SK-N-SH (cell line): ENCODE data around the gene LIN28B. TPM values are rescaled to one million over a fixed set of nuclear protein-coding genes. Genes with fewer than 3 reads are reported as not detected.

Experiments
- CTCF ChIA-PET: fragments of 300-600, 350-600 bp; formaldehyde crosslinking; extraction: SDS; loops from one replicate; lab custom pipeline; 2021; lab: Yijun Ruan, JAX
- POLR2A ChIA-PET: fragments of 350-600 bp; sonication (Branson Sonifier 250); formaldehyde crosslinking; extraction: SDS; loops from one replicate; lab custom pipeline; 2020; ENCODE audit warnings: antibody characterized with exemption, inconsistent platforms; lab: Yijun Ruan, JAX
- DNase-seq: peaks from one replicate; pipeline ENCODE4 v3.0.0; 2012
- H2AFZ ChIP-seq: fragments of 200-600 bp; sonication (generic); 2 replicates; pipeline ENCODE4 v1.8.1; 2016; ENCODE audit warnings: antibody characterized with exemption, mild to moderate bottlenecking, low read depth
- H3F3A ChIP-seq: fragments of 200-600 bp; sonication (generic); replicated peaks from 2 replicates; pipeline ENCODE3; 2016; ENCODE audit warnings: antibody characterized with exemption, mild to moderate bottlenecking; ENCODE audit not compliant: insufficient read depth
- H3K27ac ChIP-seq, 2 experiments: fragments of 200-500 bp in 1 of 2; fragments of 200-600 bp in 1 of 2; sonication (Bioruptor generic) in 1 of 2; sonication (generic), shearing (Covaris generic) in 1 of 2; 2 replicates each; pipeline versions ENCODE4 v1.5.1 to v1.6.1; 2014 to 2016; ENCODE audit warnings: low read depth in 2 of 2, inconsistent platforms in 1 of 2, low read length in 1 of 2, mild to moderate bottlenecking in 1 of 2, mixed read lengths in 1 of 2
- H3K27me3 ChIP-seq: fragments of 200-600 bp; sonication (generic), shearing (Covaris generic); 2 replicates; pipeline ENCODE4 v1.6.1; 2016; ENCODE audit warnings: mixed run types; ENCODE audit not compliant: insufficient read depth
- H3K36me3 ChIP-seq, 2 experiments: fragments of 200-500 bp in 1 of 2; fragments of 200-600 bp in 1 of 2; sonication (Bioruptor generic) in 1 of 2; sonication (generic) in 1 of 2; replicated peaks in 1 of 2; 2 replicates each; pipeline versions ENCODE3 to v1.5.1; 2014 to 2016; ENCODE audit warnings: low read length in 1 of 2, mild to moderate bottlenecking in 1 of 2; ENCODE audit not compliant: insufficient read depth in 2 of 2, control insufficient read depth in 1 of 2
- H3K4me1 ChIP-seq, 2 experiments: fragments of 200-500 bp in 1 of 2; fragments of 200-600 bp in 1 of 2; sonication (Bioruptor generic) in 1 of 2; sonication (generic), shearing (Covaris generic) in 1 of 2; 2 replicates each; pipeline versions ENCODE4 v1.5.1 to v1.6.1; 2014 to 2016; ENCODE audit warnings: low read depth in 1 of 2, low read length in 1 of 2, mixed run types in 1 of 2; ENCODE audit not compliant: insufficient read depth in 2 of 2, control insufficient read depth in 1 of 2
- H3K4me2 ChIP-seq: fragments of 200-600 bp; sonication (generic), shearing (Covaris generic); 2 replicates; pipeline ENCODE4 v1.6.1; 2017; ENCODE audit warnings: mixed run types
- H3K4me3 ChIP-seq, 2 experiments: fragments of 200-500 bp in 1 of 2; fragments of 200-600 bp in 1 of 2; sonication (Bioruptor generic) in 1 of 2; sonication (generic), shearing (Covaris generic) in 1 of 2; 2 replicates each; pipeline versions ENCODE4 v1.5.1 to v1.8.1; 2014 to 2016; ENCODE audit warnings: low read depth in 2 of 2, inconsistent platforms in 1 of 2, low read length in 1 of 2, mild to moderate bottlenecking in 1 of 2, mixed read lengths in 1 of 2, moderate library complexity in 1 of 2
- H3K79me2 ChIP-seq: fragments of 200-600 bp; sonication (generic); 2 replicates; pipeline ENCODE4 v1.8.1; 2017; ENCODE audit warnings: mild to moderate bottlenecking; ENCODE audit not compliant: insufficient read depth
- H3K9ac ChIP-seq: fragments of 200-600 bp; sonication (generic); 2 replicates; pipeline ENCODE4 v1.6.1; 2017; ENCODE audit warnings: mixed run types
- H3K9me2 ChIP-seq: fragments of 200-600 bp; sonication (generic); 2 replicates; pipeline ENCODE4 v1.6.1; 2017; ENCODE audit warnings: mixed run types
- H3K9me3 ChIP-seq: fragments of 200-600 bp; sonication (generic); 2 replicates; pipeline ENCODE4 v1.6.1; 2017; ENCODE audit warnings: mixed run types, mild to moderate bottlenecking, moderate library complexity
- H4K20me1 ChIP-seq: fragments of 200-600 bp; sonication (generic); 2 replicates; pipeline ENCODE4 v1.6.1; 2017; ENCODE audit warnings: mild to moderate bottlenecking, mixed run types; ENCODE audit not compliant: insufficient read depth
- ELF1 ChIP-seq: IDR thresholded peaks from 2 replicates; pipeline ENCODE4 v1.4.0; 2012
- EZH2phosphoT487 ChIP-seq: fragments of 200-600 bp; sonication (generic); IDR thresholded peaks from 2 replicates; pipeline ENCODE4 v1.6.1; 2017; ENCODE audit warnings: low read depth, mixed run types, mild to moderate bottlenecking, antibody characterized with exemption, moderate library complexity, borderline replicate concordance
- GABPA ChIP-seq: IDR thresholded peaks from 2 replicates; pipeline ENCODE4 v1.4.0; 2012; ENCODE audit warnings: low read depth, mild to moderate bottlenecking
- GATA2 ChIP-seq: sonication (generic); formaldehyde crosslinking; IDR thresholded peaks from 2 replicates; pipeline ENCODE4 v1.5.0; 2020; ENCODE audit warnings: mild to moderate bottlenecking, missing genetic modification reagents
- MXI1 ChIP-seq: IDR thresholded peaks from 2 replicates; pipeline ENCODE4 v1.6.1; 2012; ENCODE audit warnings: mild to moderate bottlenecking, low read depth, low read length, improper control_type of control experiment
- NFIC ChIP-seq: IDR thresholded peaks from 2 replicates; pipeline ENCODE4 v1.4.0; 2012; ENCODE audit warnings: borderline replicate concordance
- NRF1 ChIP-seq: IDR thresholded peaks from 2 replicates; pipeline ENCODE4 v1.6.1; 2012; ENCODE audit warnings: low read depth, mild to moderate bottlenecking, low read length
- POLR2AphosphoS5 ChIP-seq: IDR thresholded peaks from 2 replicates; pipeline ENCODE4 v1.6.1; 2012; ENCODE audit warnings: low read depth, low read length
- RXRA ChIP-seq: IDR thresholded peaks from 2 replicates; pipeline ENCODE4 v1.4.0; 2012; ENCODE audit warnings: low read depth, mild to moderate bottlenecking, borderline replicate concordance
- SIN3A ChIP-seq: IDR thresholded peaks from 2 replicates; pipeline ENCODE4 v1.6.1; 2012; ENCODE audit warnings: low read depth, mild to moderate bottlenecking, low read length, moderate library complexity, borderline replicate concordance
- SMC3 ChIP-seq: IDR thresholded peaks from 2 replicates; pipeline ENCODE4 v1.6.1; 2012; ENCODE audit warnings: low read depth, low read length, improper control_type of control experiment
- TAF1 ChIP-seq: IDR thresholded peaks from 2 replicates; pipeline ENCODE4 v1.6.1; 2012; ENCODE audit warnings: low read depth, mild to moderate bottlenecking, low read length, moderate library complexity, borderline replicate concordance
- TEAD4 ChIP-seq: IDR thresholded peaks from 2 replicates; pipeline ENCODE4 v1.4.0; 2012; ENCODE audit warnings: mild to moderate bottlenecking, borderline replicate concordance; ENCODE audit not compliant: insufficient read depth
- YY1 ChIP-seq: IDR thresholded peaks from 2 replicates; pipeline ENCODE4 v1.4.0; 2012; ENCODE audit warnings: low read depth, mild to moderate bottlenecking
- WGBS: methylation state at CpG from one replicate; pipeline ENCODE4 v1.1.6; 2017; ENCODE audit warnings: low lambda C conversion rate; 5-methylcytosine and 5-hydroxymethylcytosine counted together
- polyA plus RNA-seq, 3 experiments: library from polyadenylated mRNA; depleted of rRNA; stranded (reverse); fragments of >200 nt; gene quantifications; 2 replicates each; pipeline ENCODE4 v1.2.3, GENCODE V29; 2012
- TF ChIP-seq, protein P1 (sequence below): fragments of 150-350 bp; IDR thresholded peaks from 2 replicates; pipeline ENCODE4 v1.6.1; 2016; ENCODE audit warnings: mild to moderate bottlenecking, low read depth, low read length
- TF ChIP-seq, protein P2 (sequence below): IDR thresholded peaks from 2 replicates; pipeline ENCODE4 v1.4.0; 2012; ENCODE audit warnings: low read depth
- TF ChIP-seq, protein P3 (sequence below): fragments of 200-600 bp; sonication (generic); IDR thresholded peaks from 2 replicates; pipeline ENCODE4 v1.6.1; 2017; ENCODE audit warnings: antibody characterized with exemption, mild to moderate bottlenecking, moderate library complexity
- TF ChIP-seq, protein P4 (sequence below): IDR thresholded peaks from 2 replicates; pipeline ENCODE4 v1.6.1; 2012; ENCODE audit warnings: mild to moderate bottlenecking, low read depth, low read length, moderate library complexity
- TF ChIP-seq, protein P5 (sequence below): fragments of 150-350 bp; IDR thresholded peaks from 2 replicates; pipeline ENCODE4 v1.6.1; 2017; ENCODE audit warnings: antibody characterized with exemption, low read length, low read depth, borderline replicate concordance

LIN28B gene
- polyA plus RNA-seq, 1 of the 3 experiments (the other 2 are of a cell fraction) = 0.67 TPM

DNA sequence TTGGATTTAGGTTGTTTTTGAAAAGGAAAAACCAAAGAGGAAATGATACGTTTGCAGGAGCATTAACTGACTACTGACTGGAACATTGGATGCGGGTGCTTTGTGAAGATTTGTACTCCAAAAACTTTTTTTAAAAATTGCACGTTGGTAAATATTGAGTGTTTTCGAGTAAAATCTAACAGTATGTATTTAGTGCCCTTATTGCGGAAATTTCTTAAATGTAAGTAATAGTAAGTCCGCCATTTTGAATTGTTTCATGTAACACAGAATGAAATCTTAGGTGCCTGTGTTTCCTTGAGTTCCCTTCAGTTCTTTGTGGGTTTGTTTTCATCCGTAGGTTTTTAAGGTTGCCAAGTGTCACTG is 15.2 kb upstream of the LIN28B start:
- no peak for DNase-seq
- peak overlapping the region; percentile 63 to 72 for H3K4me3 ChIP-seq
- ChIA-PET POLR2A (no interaction called here), CTCF (interaction anchor here (1.3 to 6.2 kb wide), 2 partner anchors 18 to 136 kb away, joined by 4 to 28 read pairs; no protein-coding TSS in a partner anchor)
- H3K4me2 ChIP-seq = peak overlapping the region; percentile 89
- peaks cover 0 to 7% of the 10 kb centered on the region in 2 experiments; a peak in 2 of 4 replicates for H3K4me1 ChIP-seq
- H3K27me3 ChIP-seq = peaks cover 8% of the 10 kb centered on the region
- H2AFZ ChIP-seq = peak overlapping the region; percentile 72; the same call in 1 of the 2 replicates
- WGBS = 11% methylated on average over 7 of the region's 7 CpGs
- no peaks in the 10 kb centered on the region for H4K20me1 ChIP-seq
- TF ChIP-seq POLR2AphosphoS5 (no peak), YY1 (peak; percentile 80), NRF1 (no peak), GATA2 (no peak), ELF1 (no peak), NFIC (no peak)
- TF ChIP-seq, protein P1, sequence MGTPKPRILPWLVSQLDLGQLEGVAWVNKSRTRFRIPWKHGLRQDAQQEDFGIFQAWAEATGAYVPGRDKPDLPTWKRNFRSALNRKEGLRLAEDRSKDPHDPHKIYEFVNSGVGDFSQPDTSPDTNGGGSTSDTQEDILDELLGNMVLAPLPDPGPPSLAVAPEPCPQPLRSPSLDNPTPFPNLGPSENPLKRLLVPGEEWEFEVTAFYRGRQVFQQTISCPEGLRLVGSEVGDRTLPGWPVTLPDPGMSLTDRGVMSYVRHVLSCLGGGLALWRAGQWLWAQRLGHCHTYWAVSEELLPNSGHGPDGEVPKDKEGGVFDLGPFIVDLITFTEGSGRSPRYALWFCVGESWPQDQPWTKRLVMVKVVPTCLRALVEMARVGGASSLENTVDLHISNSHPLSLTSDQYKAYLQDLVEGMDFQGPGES = no peak
- TF ChIP-seq, protein P2, sequence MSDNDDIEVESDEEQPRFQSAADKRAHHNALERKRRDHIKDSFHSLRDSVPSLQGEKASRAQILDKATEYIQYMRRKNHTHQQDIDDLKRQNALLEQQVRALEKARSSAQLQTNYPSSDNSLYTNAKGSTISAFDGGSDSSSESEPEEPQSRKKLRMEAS = no peak
- TF ChIP-seq, protein P3, sequence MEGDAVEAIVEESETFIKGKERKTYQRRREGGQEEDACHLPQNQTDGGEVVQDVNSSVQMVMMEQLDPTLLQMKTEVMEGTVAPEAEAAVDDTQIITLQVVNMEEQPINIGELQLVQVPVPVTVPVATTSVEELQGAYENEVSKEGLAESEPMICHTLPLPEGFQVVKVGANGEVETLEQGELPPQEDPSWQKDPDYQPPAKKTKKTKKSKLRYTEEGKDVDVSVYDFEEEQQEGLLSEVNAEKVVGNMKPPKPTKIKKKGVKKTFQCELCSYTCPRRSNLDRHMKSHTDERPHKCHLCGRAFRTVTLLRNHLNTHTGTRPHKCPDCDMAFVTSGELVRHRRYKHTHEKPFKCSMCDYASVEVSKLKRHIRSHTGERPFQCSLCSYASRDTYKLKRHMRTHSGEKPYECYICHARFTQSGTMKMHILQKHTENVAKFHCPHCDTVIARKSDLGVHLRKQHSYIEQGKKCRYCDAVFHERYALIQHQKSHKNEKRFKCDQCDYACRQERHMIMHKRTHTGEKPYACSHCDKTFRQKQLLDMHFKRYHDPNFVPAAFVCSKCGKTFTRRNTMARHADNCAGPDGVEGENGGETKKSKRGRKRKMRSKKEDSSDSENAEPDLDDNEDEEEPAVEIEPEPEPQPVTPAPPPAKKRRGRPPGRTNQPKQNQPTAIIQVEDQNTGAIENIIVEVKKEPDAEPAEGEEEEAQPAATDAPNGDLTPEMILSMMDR = 0 out of 2 replicates have a peak, but pooled peaks have one; percentile 2
- H3K36me3 ChIP-seq = no peaks in the 10 kb centered on the region
- no peaks in the 10 kb centered on the region for H3K79me2 ChIP-seq
- no peaks in the 10 kb centered on the region for H3K9me2 ChIP-seq
- no peaks in the 10 kb centered on the region for H3F3A ChIP-seq
- peak overlapping the region in 1 of 2 experiments; percentile 94; a peak in 2 of 4 replicates for H3K27ac ChIP-seq
- peak overlapping the region; percentile 34; the same call in 1 of the 2 replicates for H3K9ac ChIP-seq
- H3K9me3 ChIP-seq = no peaks in the 10 kb centered on the region

DNA sequence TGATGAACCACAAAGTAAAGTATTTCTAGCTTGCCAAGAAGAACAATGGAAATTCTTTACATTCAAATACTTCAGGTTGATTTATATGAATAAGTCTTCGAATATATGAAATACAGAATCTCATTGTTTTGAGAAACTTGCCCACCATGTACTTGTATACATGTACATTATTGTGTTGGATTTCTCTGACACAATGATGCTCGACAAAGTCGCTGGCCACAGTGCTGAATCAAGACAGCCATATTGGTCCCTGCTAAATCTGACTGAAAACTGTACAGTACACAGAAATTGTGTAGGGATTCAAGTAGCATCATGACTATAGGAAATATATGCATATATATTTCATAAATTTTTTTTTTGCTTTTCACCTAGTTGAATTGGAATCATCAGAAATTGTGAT is 13.1 kb upstream of the LIN28B start:
- no peak for TF ChIP-seq TAF1
- TF ChIP-seq, protein P4, sequence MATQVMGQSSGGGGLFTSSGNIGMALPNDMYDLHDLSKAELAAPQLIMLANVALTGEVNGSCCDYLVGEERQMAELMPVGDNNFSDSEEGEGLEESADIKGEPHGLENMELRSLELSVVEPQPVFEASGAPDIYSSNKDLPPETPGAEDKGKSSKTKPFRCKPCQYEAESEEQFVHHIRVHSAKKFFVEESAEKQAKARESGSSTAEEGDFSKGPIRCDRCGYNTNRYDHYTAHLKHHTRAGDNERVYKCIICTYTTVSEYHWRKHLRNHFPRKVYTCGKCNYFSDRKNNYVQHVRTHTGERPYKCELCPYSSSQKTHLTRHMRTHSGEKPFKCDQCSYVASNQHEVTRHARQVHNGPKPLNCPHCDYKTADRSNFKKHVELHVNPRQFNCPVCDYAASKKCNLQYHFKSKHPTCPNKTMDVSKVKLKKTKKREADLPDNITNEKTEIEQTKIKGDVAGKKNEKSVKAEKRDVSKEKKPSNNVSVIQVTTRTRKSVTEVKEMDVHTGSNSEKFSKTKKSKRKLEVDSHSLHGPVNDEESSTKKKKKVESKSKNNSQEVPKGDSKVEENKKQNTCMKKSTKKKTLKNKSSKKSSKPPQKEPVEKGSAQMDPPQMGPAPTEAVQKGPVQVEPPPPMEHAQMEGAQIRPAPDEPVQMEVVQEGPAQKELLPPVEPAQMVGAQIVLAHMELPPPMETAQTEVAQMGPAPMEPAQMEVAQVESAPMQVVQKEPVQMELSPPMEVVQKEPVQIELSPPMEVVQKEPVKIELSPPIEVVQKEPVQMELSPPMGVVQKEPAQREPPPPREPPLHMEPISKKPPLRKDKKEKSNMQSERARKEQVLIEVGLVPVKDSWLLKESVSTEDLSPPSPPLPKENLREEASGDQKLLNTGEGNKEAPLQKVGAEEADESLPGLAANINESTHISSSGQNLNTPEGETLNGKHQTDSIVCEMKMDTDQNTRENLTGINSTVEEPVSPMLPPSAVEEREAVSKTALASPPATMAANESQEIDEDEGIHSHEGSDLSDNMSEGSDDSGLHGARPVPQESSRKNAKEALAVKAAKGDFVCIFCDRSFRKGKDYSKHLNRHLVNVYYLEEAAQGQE = peak; percentile 98
- no peak for TF ChIP-seq SMC3
- 0 out of 2 replicates have a peak, but pooled peaks have one; percentile 11 for TF ChIP-seq MXI1
- TF ChIP-seq SIN3A = no peak
- no peak for TF ChIP-seq NFIC
- no peak for TF ChIP-seq EZH2phosphoT487
- no peak for TF ChIP-seq ELF1
- peak; percentile 82; the same call in 1 of the 2 replicates for TF ChIP-seq YY1
- no peak for TF ChIP-seq TEAD4
- TF ChIP-seq, protein P5, sequence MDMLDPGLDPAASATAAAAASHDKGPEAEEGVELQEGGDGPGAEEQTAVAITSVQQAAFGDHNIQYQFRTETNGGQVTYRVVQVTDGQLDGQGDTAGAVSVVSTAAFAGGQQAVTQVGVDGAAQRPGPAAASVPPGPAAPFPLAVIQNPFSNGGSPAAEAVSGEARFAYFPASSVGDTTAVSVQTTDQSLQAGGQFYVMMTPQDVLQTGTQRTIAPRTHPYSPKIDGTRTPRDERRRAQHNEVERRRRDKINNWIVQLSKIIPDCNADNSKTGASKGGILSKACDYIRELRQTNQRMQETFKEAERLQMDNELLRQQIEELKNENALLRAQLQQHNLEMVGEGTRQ = no peak
- TF ChIP-seq GABPA = no peak
- no peak for TF ChIP-seq RXRA
- Histone ChIP-seq H3F3A (no peaks in the 10 kb centered on the region), H3K27ac (peak overlapping the region in 1 of 2 experiments; percentile 74; a peak in 2 of 4 replicates), H2AFZ (no peak overlapping the region), H3K9me3 (no peaks in the 10 kb centered on the region), H3K9me2 (no peaks in the 10 kb centered on the region; the same call in 1 of the 2 replicates), H4K20me1 (no peaks in the 10 kb centered on the region), H3K36me3 (no peaks in the 10 kb centered on the region), H3K4me3 (no peak overlapping the region; a peak in 1 of 4 replicates), H3K4me2 (no peak overlapping the region), H3K79me2 (no peaks in the 10 kb centered on the region), H3K9ac (no peak overlapping the region), H3K27me3 (peaks cover 8% of the 10 kb centered on the region), H3K4me1 (peaks cover 0 to 7% of the 10 kb centered on the region in 2 experiments; a peak in 2 of 4 replicates)
- WGBS = 23% methylated on average over 3 of the region's 3 CpGs
- ChIA-PET CTCF (interaction anchor here (1.0 to 6.2 kb wide), 5 partner anchors 12 to 144 kb away, joined by 3 to 28 read pairs (median 5); no protein-coding TSS in a partner anchor), POLR2A (interaction anchor here (1.2 kb wide), 1 partner anchor 12 kb away, joined by 4 read pairs; no protein-coding TSS in a partner anchor)
- DNase-seq = no peak
